Stimulated activated CD4-positive, alpha-beta T cell treated with anti-CD3 and anti-CD28 coated beads, Interleukin-12 subunit alpha, Interleukin-12 subunit beta, amount 100 ng/mL, for 48 hours (primary cell): ENCODE data around the gene PCDHB6.
"Not testable (repeated sequence)": the region's sequence is repeated elsewhere in the genome, so short reads cannot be mapped to it uniquely, and the experiment has no call there.

Experiments
- DNase-seq, 3 donors: peaks; one replicate each; pipeline ENCODE4 v3.0.0-alpha.2; 2020; ENCODE audit warnings: low read depth in 2 of 3, low spot score in 1 of 3

Gene PCDHB6

DNA sequence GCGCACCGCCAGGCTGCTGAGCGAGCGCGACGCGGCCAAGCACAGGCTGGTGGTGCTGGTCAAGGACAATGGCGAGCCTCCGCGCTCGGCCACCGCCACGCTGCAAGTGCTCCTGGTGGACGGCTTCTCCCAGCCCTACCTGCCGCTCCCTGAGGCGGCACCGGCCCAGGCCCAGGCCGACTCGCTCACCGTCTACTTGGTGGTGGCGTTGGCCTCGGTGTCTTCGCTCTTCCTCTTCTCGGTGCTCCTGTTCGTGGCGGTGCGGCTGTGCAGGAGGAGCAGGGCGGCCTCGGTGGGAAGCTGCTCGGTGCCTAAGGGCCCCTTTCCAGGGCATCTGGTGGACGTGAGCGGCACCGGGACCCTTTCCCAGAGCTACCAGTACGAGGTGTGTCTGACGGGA, 51.8 kb downstream of the PCDHB6 start:
- DNase-seq, result not testable (repeated sequence)
